HL-60/S4 (cell line): ENCODE data around the gene AWAT2.

Source experiments
- in situ Hi-C: fragments of 300-500 bp; cut with MboI; formaldehyde crosslinking; loops from 2 replicates; pipeline ENCODE4 v1.14.3; 2022; ENCODE audit warnings: low sequenced_read_pairs

AWAT2 gene

GRCh38 chrX:70042399-70043371, 7.1 kb downstream of the AWAT2 start:
- in situ Hi-C loops, result loop anchor here (25.0 kb wide), 1 partner anchor 505 kb away; no protein-coding TSS in a partner anchor

- in situ Hi-C loops, result loop anchor here (25.0 kb wide), 1 partner anchor 505 kb away; no protein-coding TSS in a partner anchor
Observed at GRCh38 chrX:70041993-70042392, 7.7 kb downstream of the AWAT2 start.

GRCh38 chrX:70039758-70040157, 10.0 kb downstream of the AWAT2 start:
- in situ Hi-C loops, result loop anchor here (25.0 kb wide), 1 partner anchor 502 kb away; no protein-coding TSS in a partner anchor

- in situ Hi-C loops, result loop anchor here (25.0 kb wide), 1 partner anchor 502 kb away; no protein-coding TSS in a partner anchor
Observed at GRCh38 chrX:70038951-70039350, 10.8 kb downstream of the AWAT2 start.

GRCh38 chrX:70038515-70038914, 11.2 kb downstream of the AWAT2 start:
- in situ Hi-C loops, result loop anchor here (25.0 kb wide), 1 partner anchor 501 kb away; no protein-coding TSS in a partner anchor

- in situ Hi-C loops, result loop anchor here (25.0 kb wide), 1 partner anchor 497 kb away; no protein-coding TSS in a partner anchor
Observed at GRCh38 chrX:70034646-70035045, 15.1 kb downstream of the AWAT2 start.

- in situ Hi-C loops, result loop anchor here (25.0 kb wide), 1 partner anchor 496 kb away; no protein-coding TSS in a partner anchor
Observed at GRCh38 chrX:70033348-70034051, 16.2 kb downstream of the AWAT2 start.

- in situ Hi-C loops, result loop anchor here (25.0 kb wide), 1 partner anchor 495 kb away; no protein-coding TSS in a partner anchor
Observed at GRCh38 chrX:70032792-70033191, 16.9 kb downstream of the AWAT2 start.

- in situ Hi-C loops, result loop anchor here (25.0 kb wide), 1 partner anchor 493 kb away; no protein-coding TSS in a partner anchor
Observed at GRCh38 chrX:70030301-70030767, 19.4 kb downstream of the AWAT2 start.

- in situ Hi-C loops, result loop anchor here (25.0 kb wide), 1 partner anchor 493 kb away; no protein-coding TSS in a partner anchor
Observed at GRCh38 chrX:70029863-70030262, 19.9 kb downstream of the AWAT2 start.

- in situ Hi-C loops, result loop anchor here (25.0 kb wide), 1 partner anchor 490 kb away; no protein-coding TSS in a partner anchor
Observed at GRCh38 chrX:70026851-70027200, 22.9 kb downstream of the AWAT2 start.

- in situ Hi-C loops, result loop anchor here (25.0 kb wide), 1 partner anchor 489 kb away; no protein-coding TSS in a partner anchor
Observed at GRCh38 chrX:70026112-70026850, 23.5 kb downstream of the AWAT2 start.

- in situ Hi-C loops, result loop anchor here (25.0 kb wide), 1 partner anchor 488 kb away; no protein-coding TSS in a partner anchor
Observed at GRCh38 chrX:70025464-70025863, 24.3 kb downstream of the AWAT2 start.

GRCh38 chrX:70022616-70023015, 27.1 kb downstream of the AWAT2 start:
- in situ Hi-C loops, result no loop called here

GRCh38 chrX:70016513-70016912, 33.2 kb downstream of the AWAT2 start:
- in situ Hi-C loops, result no loop called here

- in situ Hi-C loops, result no loop called here
Observed at GRCh38 chrX:70013466-70014381, 36.0 kb downstream of the AWAT2 start.

GRCh38 chrX:70012756-70013155, 37.0 kb downstream of the AWAT2 start:
- in situ Hi-C loops, result no loop called here

GRCh38 chrX:70009970-70010369, 39.8 kb downstream of the AWAT2 start:
- in situ Hi-C loops, result no loop called here

GRCh38 chrX:70009049-70009448, 40.7 kb downstream of the AWAT2 start:
- in situ Hi-C loops, result no loop called here
